ENCODE results near the gene SPTLC3.

SPTLC3 gene

GRCh38 chr20:13173201-13173600 lies 164.4 kb downstream of the SPTLC3 start:
- TF ChIP-seq GATA2 (IDR thresholded peaks at IDR 0.05; ENCODE audit: low read depth, low read length) (no peak), GATA3 (IDR thresholded peaks at IDR 0.05; ENCODE audit: low read depth, low read length) (no peak)

- no peak for TF ChIP-seq GATA2 (IDR thresholded peaks at IDR 0.05; ENCODE audit: low read depth, low read length)
- TF ChIP-seq GATA3 (IDR thresholded peaks at IDR 0.05; ENCODE audit: low read depth, low read length): no peak
Observed at GRCh38 chr20:13174402-13174801, 165.6 kb downstream of the SPTLC3 start.

GRCh38 chr20:13180986-13181889 lies 172.5 kb downstream of the SPTLC3 start:
- TF ChIP-seq GATA2 (IDR thresholded peaks at IDR 0.05; ENCODE audit: low read depth, low read length): no peak
- no peak for TF ChIP-seq GATA3 (IDR thresholded peaks at IDR 0.05; ENCODE audit: low read depth, low read length)

GRCh38 chr20:13183005-13183404 lies 174.2 kb downstream of the SPTLC3 start:
- no peak for TF ChIP-seq GATA3 (IDR thresholded peaks at IDR 0.05; ENCODE audit: low read depth, low read length)
- no peak for TF ChIP-seq GATA2 (IDR thresholded peaks at IDR 0.05; ENCODE audit: low read depth, low read length)

- TF ChIP-seq GATA3 (IDR thresholded peaks at IDR 0.05; ENCODE audit: low read depth, low read length) (no peak), GATA2 (IDR thresholded peaks at IDR 0.05; ENCODE audit: low read depth, low read length) (no peak)
Observed at GRCh38 chr20:13186043-13186774, 177.4 kb downstream of the SPTLC3 start.

- TF ChIP-seq GATA3 (IDR thresholded peaks at IDR 0.05; ENCODE audit: low read depth, low read length) (no peak), GATA2 (IDR thresholded peaks at IDR 0.05; ENCODE audit: low read depth, low read length) (no peak)
Observed at GRCh38 chr20:13187899-13188298, 179.1 kb downstream of the SPTLC3 start.

- TF ChIP-seq GATA3 (IDR thresholded peaks at IDR 0.05; ENCODE audit: low read depth, low read length) (no peak), GATA2 (IDR thresholded peaks at IDR 0.05; ENCODE audit: low read depth, low read length) (no peak)
Observed at GRCh38 chr20:13199279-13199678, 190.5 kb downstream of the SPTLC3 start.

GRCh38 chr20:13200767-13201500 lies 192.2 kb downstream of the SPTLC3 start:
- no peak for TF ChIP-seq GATA3 (IDR thresholded peaks at IDR 0.05; ENCODE audit: low read depth, low read length)
- no peak for TF ChIP-seq GATA2 (IDR thresholded peaks at IDR 0.05; ENCODE audit: low read depth, low read length)

GRCh38 chr20:13202565-13202964 lies 193.8 kb downstream of the SPTLC3 start:
- TF ChIP-seq GATA3 (IDR thresholded peaks at IDR 0.05; ENCODE audit: low read depth, low read length) (no peak), GATA2 (IDR thresholded peaks at IDR 0.05; ENCODE audit: low read depth, low read length) (no peak)

- TF ChIP-seq GATA3 (IDR thresholded peaks at IDR 0.05; ENCODE audit: low read depth, low read length) (no peak), GATA2 (IDR thresholded peaks at IDR 0.05; ENCODE audit: low read depth, low read length) (no peak)
Observed at GRCh38 chr20:13205425-13205824, 196.7 kb downstream of the SPTLC3 start.

- TF ChIP-seq GATA2 (IDR thresholded peaks at IDR 0.05; ENCODE audit: low read depth, low read length) (no peak), GATA3 (IDR thresholded peaks at IDR 0.05; ENCODE audit: low read depth, low read length) (no peak)
Observed at GRCh38 chr20:13205848-13206434, 197.2 kb downstream of the SPTLC3 start.

GRCh38 chr20:13207016-13207415 lies 198.2 kb downstream of the SPTLC3 start:
- TF ChIP-seq GATA2 (IDR thresholded peaks at IDR 0.05; ENCODE audit: low read depth, low read length): no peak
- no peak for TF ChIP-seq GATA3 (IDR thresholded peaks at IDR 0.05; ENCODE audit: low read depth, low read length)

- TF ChIP-seq GATA2 (IDR thresholded peaks at IDR 0.05; ENCODE audit: low read depth, low read length): no peak
- TF ChIP-seq GATA3 (IDR thresholded peaks at IDR 0.05; ENCODE audit: low read depth, low read length): no peak
Observed at GRCh38 chr20:13211956-13212618, 203.3 kb downstream of the SPTLC3 start.

Measured in SH-SY5Y (cell line).